Fibroblast of lung (primary cell): ENCODE measurements around the gene MANEAL.

ENCODE experiments used
- EZH2 ChIP-seq: IDR thresholded peaks from 2 replicates; pipeline ENCODE4 v1.5.1; 2012; ENCODE audit warnings: low read length, control low read depth, mild to moderate bottlenecking; ENCODE audit errors: missing control alignments
- TF ChIP-seq, protein P1 (sequence below), 2 donors: IDR thresholded peaks in 1 of 2; conservative IDR thresholded peaks in 1 of 2; 1 replicate in 1 of 2; 2 replicates in 1 of 2; pipeline ENCODE4 v1.5.1; 2011 to 2012; ENCODE audit warnings: low read length in 2 of 2, control low read depth in 1 of 2, inconsistent platforms in 1 of 2, low read depth in 1 of 2, mild to moderate bottlenecking in 1 of 2

- TF ChIP-seq, protein P1, sequence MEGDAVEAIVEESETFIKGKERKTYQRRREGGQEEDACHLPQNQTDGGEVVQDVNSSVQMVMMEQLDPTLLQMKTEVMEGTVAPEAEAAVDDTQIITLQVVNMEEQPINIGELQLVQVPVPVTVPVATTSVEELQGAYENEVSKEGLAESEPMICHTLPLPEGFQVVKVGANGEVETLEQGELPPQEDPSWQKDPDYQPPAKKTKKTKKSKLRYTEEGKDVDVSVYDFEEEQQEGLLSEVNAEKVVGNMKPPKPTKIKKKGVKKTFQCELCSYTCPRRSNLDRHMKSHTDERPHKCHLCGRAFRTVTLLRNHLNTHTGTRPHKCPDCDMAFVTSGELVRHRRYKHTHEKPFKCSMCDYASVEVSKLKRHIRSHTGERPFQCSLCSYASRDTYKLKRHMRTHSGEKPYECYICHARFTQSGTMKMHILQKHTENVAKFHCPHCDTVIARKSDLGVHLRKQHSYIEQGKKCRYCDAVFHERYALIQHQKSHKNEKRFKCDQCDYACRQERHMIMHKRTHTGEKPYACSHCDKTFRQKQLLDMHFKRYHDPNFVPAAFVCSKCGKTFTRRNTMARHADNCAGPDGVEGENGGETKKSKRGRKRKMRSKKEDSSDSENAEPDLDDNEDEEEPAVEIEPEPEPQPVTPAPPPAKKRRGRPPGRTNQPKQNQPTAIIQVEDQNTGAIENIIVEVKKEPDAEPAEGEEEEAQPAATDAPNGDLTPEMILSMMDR (conservative IDR thresholded peaks at IDR 0.05 in 1 of 2, IDR thresholded peaks at IDR 0.05 in 1 of 2; ENCODE audit: low read depth in 1 of 2, low read length in 2 of 2) = no peak
- TF ChIP-seq EZH2 = no peak
Observed at GRCh38 chr1:37759451-37759850, 34.2 kb upstream of the MANEAL start.
